MCF 10A (cell line): ENCODE measurements around the gene CRYBA1. TPM values are rescaled to one million over a fixed set of nuclear protein-coding genes. Genes with fewer than 3 reads are reported as not detected.

Experiments used
- BruUV-seq: library from RNA; stranded (reverse); fragments of 400-500 nt; replicated peaks from 2 replicates; lab custom pipeline; 2021; lab: Mats Ljungman, UMichigan
- CTCF ChIA-PET: fragments of 300-600 bp; sonication (Branson Sonifier 250); formaldehyde crosslinking; extraction: SDS; loops from one replicate; lab custom pipeline; 2021; ENCODE audit warnings: antibody characterized with exemption, inconsistent platforms; lab: Yijun Ruan, JAX
- POLR2A ChIA-PET: fragments of 300-600, 350-650 bp; sonication (Branson Sonifier 250); formaldehyde crosslinking; extraction: SDS; loops from one replicate; lab custom pipeline; 2020; ENCODE audit warnings: antibody characterized with exemption, inconsistent platforms; lab: Yijun Ruan, JAX
- DNase-seq: peaks from one replicate; pipeline ENCODE4 v3.0.0-alpha.2; 2018; ENCODE audit not compliant: unreplicated experiment
- H3K27ac Mint-ChIP-seq: one replicate; pipeline ENCODE4 v1.8.0; 2022; ENCODE audit warnings: mild to moderate bottlenecking, low read depth, mixed read lengths; ENCODE audit not compliant: unreplicated experiment
- H3K27me3 Mint-ChIP-seq: one replicate; pipeline ENCODE4 v1.8.0; 2022; ENCODE audit warnings: mixed read lengths; ENCODE audit not compliant: insufficient read depth, unreplicated experiment
- H3K36me3 Mint-ChIP-seq: one replicate; pipeline ENCODE4 v1.8.0; 2022; ENCODE audit warnings: mild to moderate bottlenecking, moderate library complexity, mixed read lengths; ENCODE audit not compliant: insufficient read depth, unreplicated experiment
- H3K4me1 Mint-ChIP-seq: one replicate; pipeline ENCODE4 v1.8.0; 2022; ENCODE audit warnings: mixed read lengths; ENCODE audit not compliant: insufficient read depth, unreplicated experiment
- H3K4me3 Mint-ChIP-seq: one replicate; pipeline ENCODE4 v1.8.0; 2022; ENCODE audit warnings: mild to moderate bottlenecking, moderate library complexity, mixed read lengths; ENCODE audit not compliant: unreplicated experiment
- H3K9me3 Mint-ChIP-seq: one replicate; pipeline ENCODE4 v1.8.0; 2022; ENCODE audit warnings: mixed read lengths; ENCODE audit not compliant: unreplicated experiment
- intact Hi-C: fragments of 100-400 bp; cut with micrococcal nuclease; formaldehyde crosslinking; loops from 2 replicates; pipeline ENCODE4 v1.14.1; 2022
- total RNA-seq: library from RNA; stranded (reverse); gene quantifications from 2 replicates; pipeline ENCODE4 v1.2.3, GENCODE V29; 2022
- TF ChIP-seq, protein P1 (sequence below): fragments of 200-600 bp; IDR thresholded peaks from one replicate; pipeline ENCODE4 v1.8.0; 2022; ENCODE audit warnings: antibody characterized with exemption, mild to moderate bottlenecking; ENCODE audit not compliant: unreplicated experiment

CRYBA1 gene
- total RNA-seq, 1 experiment from 2014 or later: not detected

DNA sequence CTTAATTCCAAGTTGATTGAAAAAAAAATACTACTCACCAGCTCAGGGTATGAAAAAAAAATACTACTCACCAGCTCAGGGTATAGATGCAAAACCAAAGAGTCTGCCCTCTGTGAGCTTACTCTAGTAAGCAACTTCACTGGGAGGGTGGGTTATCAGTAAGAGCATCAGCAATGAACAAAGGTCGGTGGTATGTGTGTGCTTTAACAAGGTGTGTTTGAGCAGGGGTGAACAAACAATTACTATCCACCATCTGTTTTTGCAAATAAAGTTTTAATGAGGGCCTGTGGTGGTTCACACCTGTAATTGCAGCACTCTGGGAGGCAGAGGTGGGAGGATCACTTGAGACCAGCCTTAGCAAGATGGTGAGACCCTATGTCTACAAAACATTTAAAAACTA lies 27.3 kb downstream of the CRYBA1 start:
- BruUV-seq: no TSS peak
- ChIA-PET CTCF (interaction anchor here (0.5 to 1.0 kb wide), 5 partner anchors 12 to 820 kb away, joined by 3 to 5 read pairs (median 4); no protein-coding TSS in a partner anchor), POLR2A (interaction anchor here (0.6 to 1.3 kb wide), 3 partner anchors 16 to 97 kb away, joined by 3 to 4 read pairs (median 3); no protein-coding TSS in a partner anchor)
- H3K27ac Mint-ChIP-seq: no peak overlapping the region
- no peaks in the 10 kb centered on the region for H3K9me3 Mint-ChIP-seq
- H3K4me1 Mint-ChIP-seq: peaks cover 12% of the 10 kb centered on the region
- no peak for DNase-seq
- no peak overlapping the region for H3K4me3 Mint-ChIP-seq
- H3K36me3 Mint-ChIP-seq: peaks cover 88% of the 10 kb centered on the region
- TF ChIP-seq, protein P1, sequence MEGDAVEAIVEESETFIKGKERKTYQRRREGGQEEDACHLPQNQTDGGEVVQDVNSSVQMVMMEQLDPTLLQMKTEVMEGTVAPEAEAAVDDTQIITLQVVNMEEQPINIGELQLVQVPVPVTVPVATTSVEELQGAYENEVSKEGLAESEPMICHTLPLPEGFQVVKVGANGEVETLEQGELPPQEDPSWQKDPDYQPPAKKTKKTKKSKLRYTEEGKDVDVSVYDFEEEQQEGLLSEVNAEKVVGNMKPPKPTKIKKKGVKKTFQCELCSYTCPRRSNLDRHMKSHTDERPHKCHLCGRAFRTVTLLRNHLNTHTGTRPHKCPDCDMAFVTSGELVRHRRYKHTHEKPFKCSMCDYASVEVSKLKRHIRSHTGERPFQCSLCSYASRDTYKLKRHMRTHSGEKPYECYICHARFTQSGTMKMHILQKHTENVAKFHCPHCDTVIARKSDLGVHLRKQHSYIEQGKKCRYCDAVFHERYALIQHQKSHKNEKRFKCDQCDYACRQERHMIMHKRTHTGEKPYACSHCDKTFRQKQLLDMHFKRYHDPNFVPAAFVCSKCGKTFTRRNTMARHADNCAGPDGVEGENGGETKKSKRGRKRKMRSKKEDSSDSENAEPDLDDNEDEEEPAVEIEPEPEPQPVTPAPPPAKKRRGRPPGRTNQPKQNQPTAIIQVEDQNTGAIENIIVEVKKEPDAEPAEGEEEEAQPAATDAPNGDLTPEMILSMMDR: no peak
- intact Hi-C loops: no loop called here
- H3K27me3 Mint-ChIP-seq: no peaks in the 10 kb centered on the region

DNA sequence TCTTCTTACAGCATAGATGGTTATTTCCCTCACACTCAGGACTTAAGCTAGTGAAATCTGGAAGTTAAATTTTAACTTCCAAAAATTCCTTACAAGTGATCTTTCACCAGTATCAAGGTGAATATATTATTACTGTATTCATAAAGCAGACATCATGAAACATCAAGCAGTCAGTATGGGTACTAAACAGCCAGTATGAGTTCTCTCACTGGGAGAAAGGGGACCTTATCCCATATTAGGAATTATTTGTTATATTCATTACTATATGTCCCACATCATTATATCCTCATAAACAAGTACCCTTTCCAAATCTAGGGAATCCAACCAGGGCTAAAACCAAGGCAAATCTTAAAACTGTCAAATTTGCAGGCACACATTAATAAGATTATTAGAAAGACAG lies 32.0 kb downstream of the CRYBA1 start:
- CTCF ChIA-PET: interaction anchor here (0.6 to 1.5 kb wide), 2 partner anchors 12 to 59 kb away, joined by 4 to 7 read pairs; no protein-coding TSS in a partner anchor
- Mint-ChIP-seq H3K9me3 (no peaks in the 10 kb centered on the region), H3K4me3 (no peak overlapping the region), H3K36me3 (peaks cover 93% of the 10 kb centered on the region), H3K27ac (no peak overlapping the region), H3K27me3 (no peaks in the 10 kb centered on the region), H3K4me1 (peaks cover 22% of the 10 kb centered on the region)
- POLR2A ChIA-PET: interaction anchor here (0.9 to 1.8 kb wide), 6 partner anchors 13 to 130 kb away, joined by 3 to 10 read pairs (median 4); partner anchors contain the start of gene NUFIP2
- BruUV-seq: no TSS peak
- intact Hi-C loops: no loop called here
- no peak for DNase-seq
- TF ChIP-seq, protein P1: no peak

DNA sequence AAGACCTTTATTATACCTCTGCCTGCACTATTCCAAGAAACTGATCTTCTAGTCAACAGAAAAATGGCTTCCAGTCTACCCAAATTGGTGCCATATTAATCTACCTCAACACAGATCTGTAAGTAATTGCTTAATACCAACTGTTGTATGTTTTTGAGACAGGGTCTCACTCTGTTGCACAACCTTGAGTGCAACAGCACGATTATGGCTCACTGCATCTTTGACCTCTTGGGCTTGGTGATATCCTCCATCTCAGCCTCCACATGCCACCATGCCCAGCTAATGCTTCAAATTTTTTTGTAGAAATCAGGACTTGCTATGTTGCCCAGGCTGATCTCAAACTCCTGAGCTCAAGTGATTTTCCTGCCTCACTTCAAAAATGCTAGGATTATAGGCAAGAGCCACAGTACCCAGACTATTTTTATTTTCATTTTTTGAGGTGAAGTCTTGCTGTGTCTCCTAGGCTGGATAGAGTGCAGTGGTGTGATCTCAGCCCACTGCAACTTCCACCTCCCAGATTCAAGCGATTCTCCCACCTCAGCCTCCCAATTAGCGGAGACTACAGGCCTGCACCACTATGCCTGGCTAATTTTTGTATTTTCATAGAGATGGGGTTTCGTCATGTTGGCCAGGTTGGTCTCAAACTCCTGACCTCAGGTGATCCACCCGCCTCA lies 32.9 kb downstream of the CRYBA1 start:
- TF ChIP-seq, protein P1: no peak
- H3K4me1 Mint-ChIP-seq: peaks cover 26% of the 10 kb centered on the region
- intact Hi-C loops: no loop called here
- ChIA-PET CTCF (interaction anchor here (0.6 to 1.8 kb wide), 3 partner anchors 11 to 1564 kb away, joined by 4 to 7 read pairs (median 5); no protein-coding TSS in a partner anchor), POLR2A (interaction anchor here (0.6 to 1.6 kb wide), 5 partner anchors 12 to 182 kb away, joined by 3 to 10 read pairs (median 3); partner anchors contain the start of genes MYO18A and NUFIP2)
- no TSS peak for BruUV-seq
- DNase-seq: no peak
- peak overlapping the region; percentile 31 for H3K27ac Mint-ChIP-seq
- no peaks in the 10 kb centered on the region for H3K27me3 Mint-ChIP-seq
- no peak overlapping the region for H3K4me3 Mint-ChIP-seq
- H3K36me3 Mint-ChIP-seq: peaks cover 93% of the 10 kb centered on the region
- H3K9me3 Mint-ChIP-seq: no peaks in the 10 kb centered on the region

DNA sequence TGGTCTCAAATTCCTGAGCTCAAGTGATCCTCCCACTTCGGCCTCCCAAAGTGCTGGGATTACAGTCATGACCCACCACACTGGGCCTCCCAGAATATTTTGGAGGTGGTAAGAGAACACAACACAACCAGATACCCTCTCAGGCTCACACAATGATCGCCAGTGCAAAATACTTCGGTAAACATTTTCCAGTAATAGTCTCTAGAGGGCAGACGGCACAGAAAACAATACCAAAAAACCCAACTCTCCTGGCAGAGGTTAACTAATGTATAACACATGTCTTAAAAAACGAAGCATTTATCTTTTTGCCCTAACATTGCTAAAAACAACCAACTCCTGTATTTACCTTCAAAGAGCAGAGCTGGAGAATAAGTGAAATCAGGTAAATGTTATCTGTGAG lies 36.8 kb downstream of the CRYBA1 start:
- Mint-ChIP-seq H3K36me3 (peaks cover 98% of the 10 kb centered on the region), H3K9me3 (no peaks in the 10 kb centered on the region), H3K4me3 (no peak overlapping the region), H3K27ac (no peak overlapping the region), H3K4me1 (peaks cover 31% of the 10 kb centered on the region), H3K27me3 (no peaks in the 10 kb centered on the region)
- DNase-seq: peak; percentile 11
- ChIA-PET POLR2A (interaction anchor here (0.9 to 1.3 kb wide), 2 partner anchors 9 to 43 kb away, joined by 4 to 5 read pairs; no protein-coding TSS in a partner anchor), CTCF (interaction anchor here (0.6 to 1.1 kb wide), 4 partner anchors 47 to 134 kb away, joined by 3 read pairs; no protein-coding TSS in a partner anchor)
- BruUV-seq: no TSS peak
- intact Hi-C loops: no loop called here
- TF ChIP-seq, protein P1: no peak
